Measurements from ENCODE around the gene KRT37. TPM values are rescaled to one million over a fixed set of nuclear protein-coding genes. Genes with fewer than 3 reads are reported as not detected.

The KRT37 gene
- total and polyA plus RNA-seq, 2 of the 13 experiments (the other 11 are each of a cell fraction or from before 2014, with no cell fraction given) = 0.69 TPM; not detected in 1

DNA sequence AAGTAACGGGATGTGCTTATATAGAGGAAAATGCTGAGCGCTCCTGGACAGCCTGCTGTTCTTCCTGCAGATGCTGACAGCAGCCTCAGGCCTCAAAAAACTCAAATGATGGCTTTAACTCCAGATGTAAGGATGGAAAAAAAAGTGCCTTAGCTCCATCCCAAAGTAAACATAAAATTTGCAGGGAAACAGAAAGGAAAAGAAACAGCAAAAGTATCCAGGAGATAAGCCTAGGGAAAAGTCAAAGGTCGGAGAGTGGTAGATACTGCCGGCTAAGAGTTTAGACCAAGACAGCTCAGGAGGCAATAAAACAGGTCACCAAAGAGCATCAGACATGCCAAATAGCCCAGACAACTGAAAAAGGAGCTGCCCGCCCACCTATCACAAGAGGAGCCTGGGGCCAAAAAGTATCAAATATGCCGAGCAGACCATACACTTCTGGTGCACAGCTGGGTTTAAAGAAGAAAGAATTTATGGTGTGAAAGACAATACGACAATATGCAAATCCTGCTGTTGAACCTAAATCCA lies 33.9 kb downstream of the KRT37 start (continued):
- no peak for TF ChIP-seq SAFB2 (CRISPR knock-in tag; IDR thresholded peaks at IDR 0.05; ENCODE audit: borderline replicate concordance, low read depth)
- TF ChIP-seq, protein P1, sequence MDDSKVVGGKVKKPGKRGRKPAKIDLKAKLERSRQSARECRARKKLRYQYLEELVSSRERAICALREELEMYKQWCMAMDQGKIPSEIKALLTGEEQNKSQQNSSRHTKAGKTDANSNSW (CRISPR knock-in tag; IDR thresholded peaks at IDR 0.05; ENCODE audit: borderline replicate concordance) = no peak
- no peak for TF ChIP-seq BHLHE40 (IDR thresholded peaks at IDR 0.05; ENCODE audit: low read length)
- no peak for TF ChIP-seq SAP130 (CRISPR knock-in tag; IDR thresholded peaks at IDR 0.05; ENCODE audit: low read depth)
- no peak for TF ChIP-seq YEATS2 (CRISPR knock-in tag; IDR thresholded peaks at IDR 0.05; ENCODE audit: borderline replicate concordance)

DNA sequence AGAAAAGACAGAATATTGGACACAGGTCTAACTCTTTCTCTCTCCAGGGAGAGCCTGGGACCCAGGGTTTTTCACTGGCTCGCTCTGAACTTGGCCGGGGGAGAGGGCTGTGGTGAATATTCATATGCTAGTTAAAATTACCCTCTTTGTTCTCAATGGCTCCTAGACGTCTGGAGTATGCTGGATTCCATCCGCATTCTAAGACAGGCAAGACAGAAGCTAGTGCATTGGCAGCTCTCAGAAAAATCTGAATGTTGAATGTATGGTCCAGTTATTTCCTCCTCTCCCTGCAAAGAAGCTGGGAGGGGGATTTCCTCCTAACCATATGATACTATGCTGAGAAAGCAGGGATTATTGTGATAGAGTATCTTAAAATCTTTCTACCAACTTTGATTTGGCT lies 36.7 kb downstream of the KRT37 start:
- CTCF ChIA-PET (ENCODE audit: low intra/inter-chr PET ratio, low total read pairs) = no interaction called here
- in situ Hi-C loops (cut with HindIII; ENCODE audit: extremely low pct_ligation_motif_present, low pct_unique_long_range_greater_than_20kb) = no loop called here

More for the DNA sequence above, 36.7 kb downstream of the KRT37 start:
- BruUV-seq (replicated peaks) = no TSS peak
- TF ChIP-seq IKZF4 (CRISPR knock-in tag; IDR thresholded peaks at IDR 0.05; ENCODE audit: borderline replicate concordance, low read depth, not compliant biosample characterization) (no peak), ZNF496 (CRISPR knock-in tag; IDR thresholded peaks at IDR 0.05; ENCODE audit: insufficient replicate concordance) (no peak), NR3C1 (CRISPR knock-in tag; IDR thresholded peaks at IDR 0.05) (no peak), DPF2 (CRISPR knock-in tag; IDR thresholded peaks at IDR 0.05; ENCODE audit: borderline replicate concordance, low read depth) (no peak), MZF1 (CRISPR knock-in tag; IDR thresholded peaks at IDR 0.05; ENCODE audit: borderline replicate concordance) (no peak), POLR2AphosphoS5 (IDR thresholded peaks at IDR 0.05; ENCODE audit: low read depth, low read length) (no peak), MTF2 (CRISPR knock-in tag; IDR thresholded peaks at IDR 0.05; ENCODE audit: borderline replicate concordance) (no peak), ZNF619 (CRISPR knock-in tag; IDR thresholded peaks at IDR 0.05) (no peak), PTBP1 (IDR thresholded peaks at IDR 0.05; ENCODE audit: low read depth, low read length, poor library complexity, severe bottlenecking) (no peak), ISX (CRISPR knock-in tag; conservative IDR thresholded peaks at IDR 0.05) (no peak)
- TF ChIP-seq, protein P2, sequence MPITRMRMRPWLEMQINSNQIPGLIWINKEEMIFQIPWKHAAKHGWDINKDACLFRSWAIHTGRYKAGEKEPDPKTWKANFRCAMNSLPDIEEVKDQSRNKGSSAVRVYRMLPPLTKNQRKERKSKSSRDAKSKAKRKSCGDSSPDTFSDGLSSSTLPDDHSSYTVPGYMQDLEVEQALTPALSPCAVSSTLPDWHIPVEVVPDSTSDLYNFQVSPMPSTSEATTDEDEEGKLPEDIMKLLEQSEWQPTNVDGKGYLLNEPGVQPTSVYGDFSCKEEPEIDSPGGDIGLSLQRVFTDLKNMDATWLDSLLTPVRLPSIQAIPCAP (CRISPR knock-in tag; IDR thresholded peaks at IDR 0.05; ENCODE audit: low read depth) = no peak
- intact Hi-C loops (cut with micrococcal nuclease; ENCODE audit: unreplicated experiment) = no loop called here
- Histone ChIP-seq H3K27ac (ENCODE audit: extremely low read length, insufficient read depth, low read length) (no peak overlapping the region), H3K9me3 (ENCODE audit: low read length) (peaks cover 9% of the 10 kb centered on the region), H3K4me3 (replicated peaks in 1 of 3; ENCODE audit: insufficient read depth in 1 of 3, low read depth in 2 of 3, low read length in 3 of 3) (no peak overlapping the region), H3K4me2 (ENCODE audit: low read depth, low read length) (no peak overlapping the region), H3K27me3 (ENCODE audit: control insufficient read depth in 1 of 2, insufficient read depth in 2 of 2, low read length in 2 of 2) (peaks cover 0 to 3% of the 10 kb centered on the region in 2 experiments; a peak in 2 of 5 replicates), H2AFZ (ENCODE audit: low read length) (no peak overlapping the region), H4K20me1 (ENCODE audit: insufficient read depth, low read length) (no peaks in the 10 kb centered on the region), H3K9ac (ENCODE audit: insufficient read depth, low read depth, low read length) (no peak overlapping the region), H3K4me1 (ENCODE audit: insufficient read depth, low read length) (0 out of 2 replicates have a peak, but pooled peaks cover 4% of the 10 kb centered on the region), H3K79me2 (ENCODE audit: insufficient read depth, low read length) (no peaks in the 10 kb centered on the region), H3K36me3 (replicated peaks in 1 of 2; ENCODE audit: control insufficient read depth in 1 of 2, insufficient read depth in 2 of 2, low read length in 2 of 2) (no peaks in the 10 kb centered on the region)
- WGBS (ENCODE audit: low lambda C conversion rate) = 25% methylated on average over 4 of the region's 4 CpGs
- ATAC-seq (no peak), FAIRE-seq (no peak), DNase-seq (ENCODE audit: low spot score) (no peak)
- POLR2A ChIA-PET = no interaction called here

Data from HepG2 (cell line).